ENCODE measurements around the gene GALNT8.

The GALNT8 gene

GRCh38 chr12:4794491-4794890 is 74.3 kb downstream of the GALNT8 start:
- no peak for DNase-seq

- no peak for DNase-seq
Observed at GRCh38 chr12:4796216-4796615, 76.0 kb downstream of the GALNT8 start.

GRCh38 chr12:4796694-4797482 is 76.7 kb downstream of the GALNT8 start:
- DNase-seq = no peak

- DNase-seq = no peak
Observed at GRCh38 chr12:4800555-4800954, 80.4 kb downstream of the GALNT8 start.

GRCh38 chr12:4802841-4803240 is 82.6 kb downstream of the GALNT8 start:
- no peak for DNase-seq

- DNase-seq = no peak
Observed at GRCh38 chr12:4806439-4807115, 86.4 kb downstream of the GALNT8 start.

- no peak for DNase-seq
Observed at GRCh38 chr12:4807116-4807783, 87.0 kb downstream of the GALNT8 start.

- DNase-seq = no peak
Observed at GRCh38 chr12:4807813-4808212, 87.6 kb downstream of the GALNT8 start.

GRCh38 chr12:4809013-4809448 is 88.8 kb downstream of the GALNT8 start:
- DNase-seq = peak in 27 of 56 donors; percentile 4 to 65 (median 20)

- peak in 2 of 56 donors; percentile 14 to 32 for DNase-seq
Observed at GRCh38 chr12:4809449-4810218, 89.4 kb downstream of the GALNT8 start.

GRCh38 chr12:4810219-4810671 is 90.0 kb downstream of the GALNT8 start:
- peak in 1 of 56 donors; percentile 16 for DNase-seq

GRCh38 chr12:4812624-4813327 is 92.6 kb downstream of the GALNT8 start:
- no peak for DNase-seq

GRCh38 chr12:4813741-4814140 is 93.5 kb downstream of the GALNT8 start:
- DNase-seq = peak in 3 of 56 donors; percentile 4 to 26 (median 16)

- no peak for DNase-seq
Observed at GRCh38 chr12:4814485-4814884, 94.3 kb downstream of the GALNT8 start.

- no peak for DNase-seq
Observed at GRCh38 chr12:4816744-4817525, 96.7 kb downstream of the GALNT8 start.

GRCh38 chr12:4817880-4818279 is 97.7 kb downstream of the GALNT8 start:
- peak in 29 of 56 donors; percentile 7 to 72 (median 29) for DNase-seq

- DNase-seq = peak in 2 of 56 donors; percentile 2 to 12
Observed at GRCh38 chr12:4819654-4820053, 99.5 kb downstream of the GALNT8 start.

GRCh38 chr12:4820971-4821370 is 100.8 kb downstream of the GALNT8 start:
- DNase-seq = no peak

Data from nucleus accumbens (tissue), 56 donors.